ENCODE results near the gene DRC3. TPM values are rescaled to one million over a fixed set of nuclear protein-coding genes. Genes with fewer than 3 reads are reported as not detected.
A peak's percentile ranks its signal among the peaks of the same experiment; 100 is the strongest.
"Not testable (repeated sequence)": the region's sequence is repeated elsewhere in the genome, so short reads cannot be mapped to it uniquely, and the experiment has no call there.

DRC3 gene
- total RNA-seq, 6 experiments from 2014 or later: 0.25 to 0.98 (median 0.72) TPM

DNA sequence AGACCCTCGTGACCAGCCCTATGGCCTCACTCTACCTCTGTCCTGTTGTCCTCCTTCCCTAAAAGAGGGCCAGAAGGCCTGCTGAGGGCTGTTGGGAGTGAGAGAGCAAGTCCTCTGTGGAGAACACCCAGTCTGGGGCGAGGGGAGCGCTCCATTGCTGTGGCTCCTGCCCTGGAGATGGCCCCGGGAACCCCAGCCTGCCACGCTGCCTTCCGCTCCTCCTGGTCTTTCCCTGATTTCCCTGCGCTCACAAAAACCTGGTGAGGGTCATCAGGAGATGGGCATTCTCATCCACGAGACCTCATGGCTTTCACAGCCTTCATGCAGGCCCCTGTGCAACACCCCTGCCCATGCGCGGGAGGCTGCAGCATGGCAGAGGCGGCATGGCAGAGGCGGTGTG lies 21.2 kb downstream of the DRC3 start:
- WGBS (ENCODE audit: insufficient coverage, low coverage, low lambda C conversion rate, missing lambda C conversion rate): 100% methylated on average over 1 of the region's 12 CpGs

GRCh38 chr17:17994271-17995069 lies 21.8 kb downstream of the DRC3 start:
- no CpG with 5 or more reads among the region's 18 CpGs for WGBS (ENCODE audit: insufficient coverage, low coverage, low lambda C conversion rate, missing lambda C conversion rate)
- H3K4me3 ChIP-seq: no peak overlapping the region
- H3K36me3 ChIP-seq: no peaks in the 10 kb centered on the region
- intact Hi-C loops (cut with DNase I): no loop called here
- TF ChIP-seq, protein P1, sequence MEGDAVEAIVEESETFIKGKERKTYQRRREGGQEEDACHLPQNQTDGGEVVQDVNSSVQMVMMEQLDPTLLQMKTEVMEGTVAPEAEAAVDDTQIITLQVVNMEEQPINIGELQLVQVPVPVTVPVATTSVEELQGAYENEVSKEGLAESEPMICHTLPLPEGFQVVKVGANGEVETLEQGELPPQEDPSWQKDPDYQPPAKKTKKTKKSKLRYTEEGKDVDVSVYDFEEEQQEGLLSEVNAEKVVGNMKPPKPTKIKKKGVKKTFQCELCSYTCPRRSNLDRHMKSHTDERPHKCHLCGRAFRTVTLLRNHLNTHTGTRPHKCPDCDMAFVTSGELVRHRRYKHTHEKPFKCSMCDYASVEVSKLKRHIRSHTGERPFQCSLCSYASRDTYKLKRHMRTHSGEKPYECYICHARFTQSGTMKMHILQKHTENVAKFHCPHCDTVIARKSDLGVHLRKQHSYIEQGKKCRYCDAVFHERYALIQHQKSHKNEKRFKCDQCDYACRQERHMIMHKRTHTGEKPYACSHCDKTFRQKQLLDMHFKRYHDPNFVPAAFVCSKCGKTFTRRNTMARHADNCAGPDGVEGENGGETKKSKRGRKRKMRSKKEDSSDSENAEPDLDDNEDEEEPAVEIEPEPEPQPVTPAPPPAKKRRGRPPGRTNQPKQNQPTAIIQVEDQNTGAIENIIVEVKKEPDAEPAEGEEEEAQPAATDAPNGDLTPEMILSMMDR (IDR thresholded peaks at IDR 0.05): peak in 3 of 4 donors; percentile 32 to 39 (median 32)
- no peak for TF ChIP-seq POLR2A (IDR thresholded peaks at IDR 0.05)
- no peaks in the 10 kb centered on the region for H3K4me1 ChIP-seq
- no peaks in the 10 kb centered on the region for H3K27me3 ChIP-seq
- no peak for DNase-seq
- ATAC-seq: peak; percentile 60 to 68 (median 64)
- no peaks in the 10 kb centered on the region for H3K9me3 ChIP-seq
- H3K27ac ChIP-seq: no peak overlapping the region

More for the DNA sequence above, 21.2 kb downstream of the DRC3 start:
- intact Hi-C loops (cut with DNase I): no loop called here
- H3K4me3 ChIP-seq: no peak overlapping the region
- no peaks in the 10 kb centered on the region for H3K36me3 ChIP-seq
- no peaks in the 10 kb centered on the region for H3K4me1 ChIP-seq
- H3K9me3 ChIP-seq: no peaks in the 10 kb centered on the region
- no peak for ATAC-seq
- no peak for DNase-seq
- no peak overlapping the region for H3K27ac ChIP-seq
- no peak for TF ChIP-seq POLR2A (IDR thresholded peaks at IDR 0.05)
- TF ChIP-seq, protein P1 (IDR thresholded peaks at IDR 0.05): no peak
- H3K27me3 ChIP-seq: no peaks in the 10 kb centered on the region

DNA sequence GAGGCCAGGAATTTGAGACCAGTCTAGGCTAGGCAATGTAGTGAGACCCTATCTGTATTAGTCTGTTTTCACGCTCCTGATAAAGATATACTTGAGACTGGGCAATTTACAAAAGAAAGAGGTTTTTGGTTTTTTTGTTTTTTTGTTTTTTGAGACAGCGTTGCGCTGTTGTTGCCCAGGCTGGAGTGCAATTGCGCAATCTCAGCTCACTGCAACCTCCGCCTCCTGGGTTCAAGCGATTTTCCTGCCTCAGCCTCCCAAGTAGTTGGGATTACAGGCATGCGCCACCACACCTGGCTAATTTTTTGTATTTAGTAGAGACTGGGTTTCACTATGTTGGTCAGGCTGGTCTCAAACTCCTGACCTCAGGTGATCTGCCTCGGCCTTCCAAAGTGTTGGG lies 23.2 kb downstream of the DRC3 start:
- H3K36me3 ChIP-seq; ATAC-seq; H3K27me3 ChIP-seq; H3K4me3 ChIP-seq; DNase-seq; H3K4me1 ChIP-seq; H3K9me3 ChIP-seq; intact Hi-C loops (cut with DNase I); H3K27ac ChIP-seq: not testable (repeated sequence)
- WGBS (ENCODE audit: insufficient coverage, low coverage, low lambda C conversion rate, missing lambda C conversion rate): 93% methylated on average over 6 of the region's 8 CpGs

DNA sequence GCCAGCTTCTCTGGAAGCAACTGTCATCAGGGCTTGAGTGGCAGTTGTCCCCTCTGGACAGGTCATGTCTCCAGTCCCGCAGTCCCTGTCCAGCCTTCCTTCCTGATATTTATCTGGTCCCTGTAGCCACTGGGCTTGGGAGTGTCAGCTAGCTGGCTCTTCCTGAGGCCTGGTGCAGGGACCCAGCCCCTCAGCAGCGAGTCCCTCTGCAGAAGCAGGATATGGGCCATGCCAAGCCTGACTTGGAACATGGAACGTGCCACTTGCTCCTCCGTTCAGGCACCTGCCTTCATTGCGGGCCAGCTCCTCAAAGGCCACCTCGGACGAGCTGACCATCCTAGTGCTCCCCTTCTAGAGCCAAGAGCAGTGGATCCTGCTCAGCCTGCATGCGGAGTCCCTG lies 26.3 kb downstream of the DRC3 start:
- intact Hi-C loops (cut with DNase I): no loop called here
- WGBS (ENCODE audit: insufficient coverage, low coverage, low lambda C conversion rate, missing lambda C conversion rate): 83% methylated on average over 1 of the region's 8 CpGs
- ATAC-seq: no peak

More for the DNA sequence above, 26.3 kb downstream of the DRC3 start:
- no peaks in the 10 kb centered on the region for H3K9me3 ChIP-seq
- no peaks in the 10 kb centered on the region for H3K36me3 ChIP-seq
- H3K27me3 ChIP-seq: no peaks in the 10 kb centered on the region
- no peak for DNase-seq
- H3K27ac ChIP-seq: no peak overlapping the region
- no peaks in the 10 kb centered on the region for H3K4me1 ChIP-seq
- no peak overlapping the region for H3K4me3 ChIP-seq
- TF ChIP-seq POLR2A (IDR thresholded peaks at IDR 0.05): no peak
- TF ChIP-seq, protein P1 (IDR thresholded peaks at IDR 0.05): no peak
